ENCODE measurements around the gene TBC1D16. TPM values are rescaled to one million over a fixed set of nuclear protein-coding genes. Genes with fewer than 3 reads are reported as not detected.

TBC1D16 gene
- total RNA-seq, 1 donor from 2014 or later, result 21.2 TPM

DNA sequence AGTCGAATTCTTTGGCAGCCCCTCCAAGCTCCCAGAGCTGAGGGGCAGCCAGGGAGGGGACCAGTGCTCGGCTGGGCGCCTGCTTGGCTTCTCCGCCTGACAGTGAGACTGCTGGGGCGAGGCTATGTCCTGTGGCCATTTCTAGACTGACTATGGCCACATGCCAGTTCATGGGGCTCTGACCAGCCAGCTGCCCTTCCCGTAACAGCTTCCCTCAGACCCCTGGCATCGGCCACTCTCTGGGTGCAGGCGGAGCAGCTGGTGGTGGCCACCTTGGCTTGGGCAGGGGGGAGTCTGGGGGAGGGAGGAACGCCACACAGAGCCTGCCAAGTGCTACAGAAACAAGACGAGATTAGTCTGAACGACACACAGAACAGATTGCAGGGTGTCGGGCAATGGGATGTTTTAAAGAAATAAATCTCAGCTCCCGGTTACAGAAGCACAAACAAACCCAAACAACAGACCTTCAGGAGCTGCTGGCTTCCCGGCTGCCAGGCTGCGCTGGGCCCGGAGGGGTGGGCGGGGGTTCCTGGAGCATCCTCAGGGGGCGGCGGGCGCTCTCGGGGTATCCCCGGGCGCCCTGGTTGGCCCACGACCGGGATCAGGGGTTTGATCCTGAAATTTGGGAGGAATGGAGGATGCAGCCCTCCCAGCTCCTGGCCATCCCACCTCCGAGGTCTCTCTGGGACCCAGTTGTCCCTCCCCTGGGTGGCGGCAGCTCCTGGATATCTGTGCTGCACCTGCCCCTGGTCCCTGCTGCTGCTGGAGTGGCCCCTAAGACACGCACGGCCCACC, 34.5 kb downstream of the TBC1D16 start:
- no peak overlapping the region for H3K4me3 Mint-ChIP-seq
- no peak overlapping the region for H3K27ac Mint-ChIP-seq
- Histone ChIP-seq H3K4me1 (no peaks in the 10 kb centered on the region), H2AFZ (replicated peaks) (no peak overlapping the region), H3K27ac (no peak overlapping the region), H3K36me3 (no peaks in the 10 kb centered on the region), H3K9ac (no peak overlapping the region), H4K20me1 (ENCODE audit: low read depth) (peaks cover 16% of the 10 kb centered on the region), H3K9me3 (ENCODE audit: low read depth) (no peaks in the 10 kb centered on the region), H3K4me3 (no peak overlapping the region), H3K4me2 (no peak overlapping the region), H3K79me2 (ENCODE audit: low read depth) (no peaks in the 10 kb centered on the region), H3K27me3 (no peaks in the 10 kb centered on the region), H3F3A (ENCODE audit: low read depth) (no peaks in the 10 kb centered on the region)
- peaks cover 2% of the 10 kb centered on the region for H3K27me3 Mint-ChIP-seq (ENCODE audit: insufficient read depth, low read depth)
- H3K9me3 Mint-ChIP-seq, result no peaks in the 10 kb centered on the region
- DNase-seq (ENCODE audit: low spot score), result no peak
- no peaks in the 10 kb centered on the region for H3K4me1 Mint-ChIP-seq
- TF ChIP-seq EZH2phosphoT487 (IDR thresholded peaks at IDR 0.05), result no peak
- TF ChIP-seq, protein P1, sequence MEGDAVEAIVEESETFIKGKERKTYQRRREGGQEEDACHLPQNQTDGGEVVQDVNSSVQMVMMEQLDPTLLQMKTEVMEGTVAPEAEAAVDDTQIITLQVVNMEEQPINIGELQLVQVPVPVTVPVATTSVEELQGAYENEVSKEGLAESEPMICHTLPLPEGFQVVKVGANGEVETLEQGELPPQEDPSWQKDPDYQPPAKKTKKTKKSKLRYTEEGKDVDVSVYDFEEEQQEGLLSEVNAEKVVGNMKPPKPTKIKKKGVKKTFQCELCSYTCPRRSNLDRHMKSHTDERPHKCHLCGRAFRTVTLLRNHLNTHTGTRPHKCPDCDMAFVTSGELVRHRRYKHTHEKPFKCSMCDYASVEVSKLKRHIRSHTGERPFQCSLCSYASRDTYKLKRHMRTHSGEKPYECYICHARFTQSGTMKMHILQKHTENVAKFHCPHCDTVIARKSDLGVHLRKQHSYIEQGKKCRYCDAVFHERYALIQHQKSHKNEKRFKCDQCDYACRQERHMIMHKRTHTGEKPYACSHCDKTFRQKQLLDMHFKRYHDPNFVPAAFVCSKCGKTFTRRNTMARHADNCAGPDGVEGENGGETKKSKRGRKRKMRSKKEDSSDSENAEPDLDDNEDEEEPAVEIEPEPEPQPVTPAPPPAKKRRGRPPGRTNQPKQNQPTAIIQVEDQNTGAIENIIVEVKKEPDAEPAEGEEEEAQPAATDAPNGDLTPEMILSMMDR (IDR thresholded peaks at IDR 0.05), result no peak
- no peak for TF ChIP-seq EZH2 (IDR thresholded peaks at IDR 0.05)
- peaks cover 19% of the 10 kb centered on the region for H3K36me3 Mint-ChIP-seq

- Mint-ChIP-seq H3K4me1 (no peaks in the 10 kb centered on the region), H3K9me3 (no peaks in the 10 kb centered on the region), H3K36me3 (peaks cover 17% of the 10 kb centered on the region), H3K27me3 (ENCODE audit: insufficient read depth, low read depth) (peaks cover 4% of the 10 kb centered on the region), H3K4me3 (no peak overlapping the region), H3K27ac (no peak overlapping the region)
- Histone ChIP-seq H3K27me3 (no peaks in the 10 kb centered on the region), H3K9me3 (ENCODE audit: low read depth) (no peaks in the 10 kb centered on the region), H2AFZ (replicated peaks) (no peak overlapping the region), H4K20me1 (ENCODE audit: low read depth) (peaks cover 7% of the 10 kb centered on the region), H3K79me2 (ENCODE audit: low read depth) (no peaks in the 10 kb centered on the region), H3K4me2 (no peak overlapping the region), H3K36me3 (no peaks in the 10 kb centered on the region), H3K9ac (no peak overlapping the region), H3K4me3 (no peak overlapping the region), H3F3A (ENCODE audit: low read depth) (no peaks in the 10 kb centered on the region), H3K27ac (no peak overlapping the region), H3K4me1 (no peaks in the 10 kb centered on the region)
- TF ChIP-seq, protein P1 (IDR thresholded peaks at IDR 0.05), result no peak
- TF ChIP-seq EZH2 (IDR thresholded peaks at IDR 0.05) (no peak), EZH2phosphoT487 (IDR thresholded peaks at IDR 0.05) (no peak)
- no peak for DNase-seq (ENCODE audit: low spot score)
Observed at GRCh38 chr17:80000136-80000535, 35.5 kb downstream of the TBC1D16 start.

GRCh38 chr17:79997011-79997660, 38.5 kb downstream of the TBC1D16 start:
- no peaks in the 10 kb centered on the region for H3F3A ChIP-seq (ENCODE audit: low read depth)
- Mint-ChIP-seq H3K27ac (no peak overlapping the region), H3K27me3 (ENCODE audit: insufficient read depth, low read depth) (peaks cover 5% of the 10 kb centered on the region), H3K9me3 (no peaks in the 10 kb centered on the region), H3K4me1 (peaks cover 16% of the 10 kb centered on the region), H3K36me3 (peaks cover 7% of the 10 kb centered on the region), H3K4me3 (no peak overlapping the region)
- no peak overlapping the region for H3K4me2 ChIP-seq
- H3K4me3 ChIP-seq, result no peak overlapping the region
- H3K27ac ChIP-seq, result no peak overlapping the region
- peaks cover 23% of the 10 kb centered on the region for H4K20me1 ChIP-seq (ENCODE audit: low read depth)
- peaks cover 9% of the 10 kb centered on the region for H3K4me1 ChIP-seq
- no peaks in the 10 kb centered on the region for H3K79me2 ChIP-seq (ENCODE audit: low read depth)
- TF ChIP-seq EZH2 (IDR thresholded peaks at IDR 0.05) (no peak), EZH2phosphoT487 (IDR thresholded peaks at IDR 0.05) (no peak)
- TF ChIP-seq, protein P1 (IDR thresholded peaks at IDR 0.05), result no peak
- H2AFZ ChIP-seq (replicated peaks), result no peak overlapping the region
- H3K9me3 ChIP-seq (ENCODE audit: low read depth), result no peaks in the 10 kb centered on the region
- no peak overlapping the region for H3K9ac ChIP-seq
- H3K27me3 ChIP-seq, result peaks cover 9% of the 10 kb centered on the region
- H3K36me3 ChIP-seq, result no peaks in the 10 kb centered on the region
- no peak for DNase-seq (ENCODE audit: low spot score)
